Transverse colon (tissue), 4 donors: Measurements from ENCODE around the gene TRPM3. TPM values are rescaled to one million over a fixed set of nuclear protein-coding genes. Genes with fewer than 3 reads are reported as not detected.
"Not testable (repeated sequence)": the region's sequence is repeated elsewhere in the genome, so short reads cannot be mapped to it uniquely, and the experiment has no call there.

ENCODE experiments used
- DNase-seq: peaks from one replicate; pipeline ENCODE4 v3.0.0-alpha.2; 2019
- H3K27ac ChIP-seq, 4 donors: fragments of 200-600 bp; sonication (generic); 2 replicates each; pipeline ENCODE4 v1.5.1; 2016 to 2018; ENCODE audit warnings: inconsistent platforms in 4 of 4
- H3K27me3 ChIP-seq: fragments of 200-600 bp; sonication (generic); 2 replicates; pipeline ENCODE4 v1.5.1; 2017; ENCODE audit warnings: inconsistent platforms
- H3K36me3 ChIP-seq, 4 donors: fragments of 200-600 bp; sonication (generic); 2 replicates each; pipeline ENCODE4 v1.5.1; 2017 to 2019; ENCODE audit warnings: inconsistent platforms in 4 of 4
- H3K4me1 ChIP-seq, 4 donors: fragments of 200-600 bp; sonication (generic); 2 replicates each; pipeline ENCODE4 v1.5.1; 2017 to 2020; ENCODE audit warnings: inconsistent platforms in 4 of 4
- H3K4me3 ChIP-seq, 4 donors: fragments of 200-600 bp; sonication (generic); 1 replicate in 1 of 4; 2 replicates in 3 of 4; pipeline versions ENCODE4 v1.5.1 to v1.6.1; 2017 to 2019; ENCODE audit warnings: inconsistent platforms in 4 of 4
- H3K9me3 ChIP-seq, 2 donors: fragments of 200-600 bp; sonication (generic); 2 replicates each; pipeline ENCODE4 v1.5.1; 2017 to 2019; ENCODE audit warnings: inconsistent platforms in 2 of 2
- CTCF ChIP-seq, 5 experiments: fragments of 200-600 bp in 3 of 5; fragments of 450-650 bp in 2 of 5; sonication (generic) in 3 of 5; IDR thresholded peaks; 1 replicate in 2 of 5; 2 replicates in 3 of 5; pipeline ENCODE4 v1.5.1; 2016 to 2017; ENCODE audit warnings: antibody characterized with exemption in 5 of 5, inconsistent platforms in 3 of 5, mild to moderate bottlenecking in 2 of 5, moderate library complexity in 1 of 5
- EP300 ChIP-seq: sonication (generic); formaldehyde crosslinking; IDR thresholded peaks from one replicate; pipeline ENCODE4 v1.6.1; 2017; ENCODE audit warnings: antibody characterized with exemption, low read depth
- POLR2A ChIP-seq: fragments of 450-650 bp; IDR thresholded peaks from one replicate; pipeline ENCODE4 v1.6.1; 2016; ENCODE audit warnings: antibody characterized with exemption, mild to moderate bottlenecking, moderate library complexity
- POLR2AphosphoS5 ChIP-seq, 3 donors: sonication (generic); formaldehyde crosslinking; IDR thresholded peaks; one replicate each; pipeline ENCODE4 v1.6.1; 2016; ENCODE audit warnings: antibody characterized with exemption in 3 of 3
- WGBS, 2 donors: methylation state at CpG; one replicate each; pipeline ENCODE4 v1.1.5; 2018; ENCODE audit warnings: low coverage in 1 of 2; 5-methylcytosine and 5-hydroxymethylcytosine counted together
- in situ Hi-C, 4 donors: fragments of 200-750 bp; cut with MboI; loops; one replicate each; pipeline versions ENCODE4 v1.15.0 to v1.15.1; 2017; ENCODE audit warnings: low sequenced_read_pairs in 3 of 4, low pct_ligation_motif_present in 1 of 4, low pct_unique_long_range_greater_than_20kb in 1 of 4
- intact Hi-C: fragments of 100-400 bp; cut with DNase I; formaldehyde crosslinking; loops from one replicate; pipeline ENCODE4 v1.15.1; 2023; ENCODE audit warnings: low total_unique reads
- total RNA-seq, 4 donors: library from RNA; depleted of rRNA; stranded (reverse); fragments of >200 nt; gene quantifications; one replicate each; pipeline ENCODE4 v1.1.0, GENCODE V29; 2016

The TRPM3 gene
- total RNA-seq, 4 donors from 2014 or later = 0.16 to 1.2 (median 0.32) TPM

- no peak for TF ChIP-seq POLR2A
- no peak for TF ChIP-seq EP300
- in situ Hi-C loops (loop anchor here in 2 of 4 donors (25.0 kb wide), 2 partner anchors 314 to 339 kb away; no protein-coding TSS in a partner anchor), intact Hi-C loops (no loop called here)
- Histone ChIP-seq H3K9me3 (no peaks in the 10 kb centered on the region), H3K4me1 (no peaks in the 10 kb centered on the region), H3K27ac (no peak overlapping the region), H3K27me3 (no peaks in the 10 kb centered on the region), H3K36me3 (no peaks in the 10 kb centered on the region), H3K4me3 (no peak overlapping the region)
- DNase-seq = no peak
- 78 to 86% methylated on average over 3 to 5 of the region's 5 CpGs for WGBS, 2 donors
Observed at GRCh38 chr9:70975821-70976220, 145.6 kb downstream of the TRPM3 start.

- Histone ChIP-seq H3K27ac (no peak overlapping the region), H3K36me3 (no peaks in the 10 kb centered on the region), H3K4me3 (no peak overlapping the region), H3K9me3 (no peaks in the 10 kb centered on the region), H3K4me1 (no peaks in the 10 kb centered on the region), H3K27me3 (no peaks in the 10 kb centered on the region)
- TF ChIP-seq POLR2A (no peak), EP300 (no peak), CTCF (IDR thresholded peaks at IDR 0.05) (no peak), POLR2AphosphoS5 (IDR thresholded peaks at IDR 0.05) (no peak)
- intact Hi-C loops = no loop called here
- no peak for DNase-seq
- in situ Hi-C loops = loop anchor here in 1 of 4 donors (25.0 kb wide), 2 partner anchors 109 to 309 kb away; no protein-coding TSS in a partner anchor
- 82 to 92% methylated on average over 1 of the region's 1 CpG for WGBS, 2 donors
Observed at GRCh38 chr9:70971723-70972122, 149.7 kb downstream of the TRPM3 start.

GRCh38 chr9:70966380-70966779 lies 155.0 kb downstream of the TRPM3 start:
- intact Hi-C loops, H3K4me1 ChIP-seq, H3K27ac ChIP-seq, H3K4me3 ChIP-seq, H3K9me3 ChIP-seq, DNase-seq, H3K36me3 ChIP-seq, H3K27me3 ChIP-seq: not testable (repeated sequence)
- 87 to 90% methylated on average over 3 of the region's 3 CpGs for WGBS, 2 donors
- in situ Hi-C loops = loop anchor here in 1 of 4 donors (25.0 kb wide), 2 partner anchors 104 to 304 kb away; no protein-coding TSS in a partner anchor

- intact Hi-C loops = no loop called here
- no peaks in the 10 kb centered on the region for H3K27me3 ChIP-seq
- no peaks in the 10 kb centered on the region for H3K4me1 ChIP-seq
- no peaks in the 10 kb centered on the region for H3K9me3 ChIP-seq
- no peak overlapping the region for H3K27ac ChIP-seq
- no peak for TF ChIP-seq CTCF (IDR thresholded peaks at IDR 0.05)
- no peak overlapping the region for H3K4me3 ChIP-seq
- no peaks in the 10 kb centered on the region for H3K36me3 ChIP-seq
- in situ Hi-C loops = loop anchor here in 1 of 4 donors (25.0 kb wide), 2 partner anchors 103 to 303 kb away; no protein-coding TSS in a partner anchor
- no peak for DNase-seq
Observed at GRCh38 chr9:70964861-70965260, 156.6 kb downstream of the TRPM3 start.

- Histone ChIP-seq H3K4me1 (no peaks in the 10 kb centered on the region), H3K9me3 (no peaks in the 10 kb centered on the region), H3K27me3 (no peaks in the 10 kb centered on the region), H3K36me3 (no peaks in the 10 kb centered on the region), H3K4me3 (no peak overlapping the region), H3K27ac (no peak overlapping the region)
- DNase-seq = no peak
- in situ Hi-C loops = loop anchor here in 1 of 4 donors (25.0 kb wide), 2 partner anchors 101 to 301 kb away; no protein-coding TSS in a partner anchor
- TF ChIP-seq CTCF (IDR thresholded peaks at IDR 0.05) = no peak
- TF ChIP-seq EP300 = no peak
- no peak for TF ChIP-seq POLR2A
- no peak for TF ChIP-seq POLR2AphosphoS5 (IDR thresholded peaks at IDR 0.05)
- WGBS, 2 donors = 69 to 77% methylated on average over 3 of the region's 3 CpGs
- intact Hi-C loops = no loop called here
Observed at GRCh38 chr9:70963554-70963953, 157.9 kb downstream of the TRPM3 start.
